Sigmoid colon (tissue), 4 donors: ENCODE measurements around the gene ARHGAP15.

ENCODE experiments used
- EP300 ChIP-seq, 4 donors: sonication (generic); formaldehyde crosslinking; IDR thresholded peaks; one replicate each; pipeline ENCODE4 v1.6.1; 2017; ENCODE audit warnings: antibody characterized with exemption in 4 of 4
- POLR2A ChIP-seq, 2 donors: fragments of 450-650 bp; IDR thresholded peaks; one replicate each; pipeline ENCODE4 v1.6.1; 2016; ENCODE audit warnings: antibody characterized with exemption in 2 of 2, mild to moderate bottlenecking in 2 of 2, moderate library complexity in 2 of 2
- POLR2AphosphoS5 ChIP-seq, 4 donors: sonication (generic); formaldehyde crosslinking; IDR thresholded peaks; one replicate each; pipeline ENCODE4 v1.6.1; 2017; ENCODE audit warnings: antibody characterized with exemption in 4 of 4
- TF ChIP-seq, protein P1 (sequence below), 4 experiments: fragments of 450-650 bp in 3 of 4; fragments of 200-600 bp in 1 of 4; IDR thresholded peaks; one replicate each; pipeline ENCODE4 v1.5.1; 2016 to 2019; ENCODE audit warnings: antibody characterized with exemption in 4 of 4, mild to moderate bottlenecking in 3 of 4, moderate library complexity in 2 of 4

GRCh38 chr2:143617803-143618415, 488.7 kb downstream of the ARHGAP15 start:
- TF ChIP-seq, protein P1, sequence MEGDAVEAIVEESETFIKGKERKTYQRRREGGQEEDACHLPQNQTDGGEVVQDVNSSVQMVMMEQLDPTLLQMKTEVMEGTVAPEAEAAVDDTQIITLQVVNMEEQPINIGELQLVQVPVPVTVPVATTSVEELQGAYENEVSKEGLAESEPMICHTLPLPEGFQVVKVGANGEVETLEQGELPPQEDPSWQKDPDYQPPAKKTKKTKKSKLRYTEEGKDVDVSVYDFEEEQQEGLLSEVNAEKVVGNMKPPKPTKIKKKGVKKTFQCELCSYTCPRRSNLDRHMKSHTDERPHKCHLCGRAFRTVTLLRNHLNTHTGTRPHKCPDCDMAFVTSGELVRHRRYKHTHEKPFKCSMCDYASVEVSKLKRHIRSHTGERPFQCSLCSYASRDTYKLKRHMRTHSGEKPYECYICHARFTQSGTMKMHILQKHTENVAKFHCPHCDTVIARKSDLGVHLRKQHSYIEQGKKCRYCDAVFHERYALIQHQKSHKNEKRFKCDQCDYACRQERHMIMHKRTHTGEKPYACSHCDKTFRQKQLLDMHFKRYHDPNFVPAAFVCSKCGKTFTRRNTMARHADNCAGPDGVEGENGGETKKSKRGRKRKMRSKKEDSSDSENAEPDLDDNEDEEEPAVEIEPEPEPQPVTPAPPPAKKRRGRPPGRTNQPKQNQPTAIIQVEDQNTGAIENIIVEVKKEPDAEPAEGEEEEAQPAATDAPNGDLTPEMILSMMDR (IDR thresholded peaks at IDR 0.05), result no peak
- TF ChIP-seq POLR2A (IDR thresholded peaks at IDR 0.05) (no peak), EP300 (IDR thresholded peaks at IDR 0.05) (no peak), POLR2AphosphoS5 (IDR thresholded peaks at IDR 0.05) (no peak)
